ENCODE results near the gene COL9A3. TPM values are rescaled to one million over a fixed set of nuclear protein-coding genes. Genes with fewer than 3 reads are reported as not detected.

Gene COL9A3
- total RNA-seq, 1 donor from 2014 or later, result 1.8 TPM

GRCh38 chr20:62875419-62876361 lies 58.8 kb downstream of the COL9A3 start:
- TF ChIP-seq CTCF (IDR thresholded peaks at IDR 0.05; ENCODE audit: unreplicated experiment), result no peak
- Mint-ChIP-seq H3K9me3 (ENCODE audit: unreplicated experiment) (no peaks in the 10 kb centered on the region), H3K27ac (ENCODE audit: unreplicated experiment) (peak overlapping the region; percentile 40), H3K27me3 (ENCODE audit: unreplicated experiment) (peaks cover 7% of the 10 kb centered on the region), H3K36me3 (ENCODE audit: low read depth, unreplicated experiment) (no peaks in the 10 kb centered on the region), H3K4me1 (ENCODE audit: unreplicated experiment) (peaks cover 29% of the 10 kb centered on the region), H3K4me3 (ENCODE audit: unreplicated experiment) (no peak overlapping the region)
- DNase-seq (ENCODE audit: low spot score), result peak; percentile 74

GRCh38 chr20:62876501-62876901 lies 59.7 kb downstream of the COL9A3 start:
- Mint-ChIP-seq H3K4me3 (ENCODE audit: unreplicated experiment) (no peak overlapping the region), H3K36me3 (ENCODE audit: low read depth, unreplicated experiment) (peaks cover 3% of the 10 kb centered on the region), H3K27me3 (ENCODE audit: unreplicated experiment) (peaks cover 7% of the 10 kb centered on the region), H3K9me3 (ENCODE audit: unreplicated experiment) (no peaks in the 10 kb centered on the region), H3K4me1 (ENCODE audit: unreplicated experiment) (peaks cover 29% of the 10 kb centered on the region), H3K27ac (ENCODE audit: unreplicated experiment) (no peak overlapping the region)
- no peak for DNase-seq (ENCODE audit: low spot score)
- TF ChIP-seq CTCF (IDR thresholded peaks at IDR 0.05; ENCODE audit: unreplicated experiment), result no peak

GRCh38 chr20:62876902-62877816 lies 60.3 kb downstream of the COL9A3 start:
- no peak for TF ChIP-seq CTCF (IDR thresholded peaks at IDR 0.05; ENCODE audit: unreplicated experiment)
- Mint-ChIP-seq H3K4me1 (ENCODE audit: unreplicated experiment) (peaks cover 29% of the 10 kb centered on the region), H3K27me3 (ENCODE audit: unreplicated experiment) (peaks cover 7% of the 10 kb centered on the region), H3K27ac (ENCODE audit: unreplicated experiment) (no peak overlapping the region), H3K36me3 (ENCODE audit: low read depth, unreplicated experiment) (peaks cover 9% of the 10 kb centered on the region), H3K4me3 (ENCODE audit: unreplicated experiment) (no peak overlapping the region), H3K9me3 (ENCODE audit: unreplicated experiment) (no peaks in the 10 kb centered on the region)
- DNase-seq (ENCODE audit: low spot score), result no peak

- Mint-ChIP-seq H3K4me3 (ENCODE audit: unreplicated experiment) (no peak overlapping the region), H3K27ac (ENCODE audit: unreplicated experiment) (no peak overlapping the region), H3K36me3 (ENCODE audit: low read depth, unreplicated experiment) (peaks cover 10% of the 10 kb centered on the region), H3K4me1 (ENCODE audit: unreplicated experiment) (peaks cover 29% of the 10 kb centered on the region), H3K27me3 (ENCODE audit: unreplicated experiment) (peaks cover 7% of the 10 kb centered on the region), H3K9me3 (ENCODE audit: unreplicated experiment) (no peaks in the 10 kb centered on the region)
- no peak for TF ChIP-seq CTCF (IDR thresholded peaks at IDR 0.05; ENCODE audit: unreplicated experiment)
- no peak for DNase-seq (ENCODE audit: low spot score)
Measured at GRCh38 chr20:62878244-62879038, 61.6 kb downstream of the COL9A3 start.

All from endothelial cell (in vitro differentiated cells).